ENCODE data around the gene IGSF11. TPM values are rescaled to one million over a fixed set of nuclear protein-coding genes. Genes with fewer than 3 reads are reported as not detected.
"Not testable (repeated sequence)": the region's sequence is repeated elsewhere in the genome, so short reads cannot be mapped to it uniquely, and the experiment has no call there.

The IGSF11 gene
- total and polyA plus RNA-seq, 2 donors: 0.27 to 0.42 TPM

DNA sequence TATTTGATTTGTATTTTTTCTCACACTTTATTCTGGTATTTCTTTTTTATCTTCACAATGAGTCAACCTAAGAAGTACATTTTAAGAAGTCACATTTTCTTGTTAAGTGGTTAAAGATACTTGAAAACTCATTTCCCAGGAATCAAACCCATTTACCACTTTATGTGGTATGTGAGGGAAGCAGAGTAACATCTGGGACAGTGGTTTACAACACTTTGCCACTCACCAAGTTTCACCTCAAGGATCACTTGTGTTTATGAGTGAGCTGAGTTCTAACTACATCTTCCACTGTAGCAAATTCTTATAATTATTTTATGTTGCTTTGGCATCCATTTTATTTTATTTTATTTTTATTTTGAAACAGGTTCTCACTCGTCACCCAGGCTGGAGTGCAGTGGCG is 53.8 kb downstream of the IGSF11 start:
- Histone ChIP-seq H3K4me1 (ENCODE audit: control insufficient read depth in 2 of 2, insufficient read depth in 2 of 2, low read length in 2 of 2) (no peaks in the 10 kb centered on the region), H3K4me3 (ENCODE audit: low read length in 2 of 2) (no peak overlapping the region), H3K27ac (ENCODE audit: low read depth in 1 of 2, low read length in 1 of 2) (no peak overlapping the region), H3K9me3 (ENCODE audit: control insufficient read depth in 2 of 2, insufficient read depth in 1 of 2, low read length in 1 of 2) (no peaks in the 10 kb centered on the region), H3K27me3 (ENCODE audit: control insufficient read depth in 2 of 2, insufficient read depth in 1 of 2, low read length in 1 of 2) (no peaks in the 10 kb centered on the region), H3K36me3 (ENCODE audit: control insufficient read depth in 2 of 2, insufficient read depth in 2 of 2, low read length in 1 of 2) (no peaks in the 10 kb centered on the region)
- DNase-seq (ENCODE audit: low read depth in 6 of 9, low spot score in 9 of 9): no peak
- WGBS: 95% methylated on average over 2 of the region's 2 CpGs

GRCh38 chr3:118978393-118978758 is 56.3 kb downstream of the IGSF11 start:
- Histone ChIP-seq H3K4me1 (ENCODE audit: control insufficient read depth in 2 of 2, insufficient read depth in 2 of 2, low read length in 2 of 2) (no peaks in the 10 kb centered on the region), H3K9me3 (ENCODE audit: control insufficient read depth in 2 of 2, insufficient read depth in 1 of 2, low read length in 1 of 2) (no peaks in the 10 kb centered on the region), H3K4me3 (ENCODE audit: low read length in 2 of 2) (no peak overlapping the region), H3K36me3 (ENCODE audit: control insufficient read depth in 2 of 2, insufficient read depth in 2 of 2, low read length in 1 of 2) (no peaks in the 10 kb centered on the region), H3K27ac (ENCODE audit: low read depth in 1 of 2, low read length in 1 of 2) (no peak overlapping the region), H3K27me3 (ENCODE audit: control insufficient read depth in 2 of 2, insufficient read depth in 1 of 2, low read length in 1 of 2) (no peaks in the 10 kb centered on the region)
- DNase-seq (ENCODE audit: low read depth in 6 of 9, low spot score in 9 of 9): no peak
- 96% methylated on average over 5 of the region's 5 CpGs for WGBS

DNA sequence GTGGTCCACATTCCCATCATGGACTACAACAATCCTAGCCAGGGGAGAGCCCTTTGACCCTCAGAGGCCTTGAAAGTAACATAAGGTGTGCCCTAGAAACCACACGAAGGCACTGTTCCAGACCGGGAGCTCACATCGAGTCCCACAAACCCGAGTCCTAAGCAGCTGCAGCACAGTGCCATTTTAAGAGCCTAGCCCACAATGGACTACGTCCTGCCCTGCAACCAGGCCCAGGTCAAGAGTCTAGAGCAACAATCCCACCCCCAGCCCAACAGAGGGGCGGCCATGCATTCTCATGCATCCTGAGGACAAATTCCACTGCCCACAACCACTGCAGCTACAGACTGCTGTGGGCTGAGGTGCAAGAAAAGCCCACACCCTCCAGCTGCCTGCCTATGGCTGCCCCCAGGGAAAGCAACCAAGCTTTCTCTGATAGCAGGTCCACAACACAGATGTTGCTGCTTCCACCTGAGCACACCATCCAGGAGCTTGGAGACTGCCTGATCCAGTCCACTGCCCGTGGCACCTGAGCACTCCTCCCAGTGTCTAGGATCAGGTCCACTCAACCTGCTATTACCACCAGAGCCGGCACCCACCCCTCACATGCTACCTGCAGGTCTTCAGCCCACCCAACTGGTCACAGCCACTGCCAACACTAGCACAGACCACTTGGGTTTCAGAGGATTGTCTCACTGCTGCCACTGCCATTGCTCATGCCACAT is 56.8 kb downstream of the IGSF11 start:
- Histone ChIP-seq H3K9me3 (ENCODE audit: control insufficient read depth in 2 of 2, insufficient read depth in 1 of 2, low read length in 1 of 2) (no peaks in the 10 kb centered on the region), H3K4me3 (ENCODE audit: low read length in 2 of 2) (no peak overlapping the region), H3K27me3 (ENCODE audit: control insufficient read depth in 2 of 2, insufficient read depth in 1 of 2, low read length in 1 of 2) (no peaks in the 10 kb centered on the region), H3K36me3 (ENCODE audit: control insufficient read depth in 2 of 2, insufficient read depth in 2 of 2, low read length in 1 of 2) (no peaks in the 10 kb centered on the region), H3K4me1 (ENCODE audit: control insufficient read depth in 2 of 2, insufficient read depth in 2 of 2, low read length in 2 of 2) (no peaks in the 10 kb centered on the region), H3K27ac (ENCODE audit: low read depth in 1 of 2, low read length in 1 of 2) (no peak overlapping the region)
- WGBS: 90% methylated on average over 8 of the region's 8 CpGs
- DNase-seq (ENCODE audit: low read depth in 6 of 9, low spot score in 9 of 9): no peak

DNA sequence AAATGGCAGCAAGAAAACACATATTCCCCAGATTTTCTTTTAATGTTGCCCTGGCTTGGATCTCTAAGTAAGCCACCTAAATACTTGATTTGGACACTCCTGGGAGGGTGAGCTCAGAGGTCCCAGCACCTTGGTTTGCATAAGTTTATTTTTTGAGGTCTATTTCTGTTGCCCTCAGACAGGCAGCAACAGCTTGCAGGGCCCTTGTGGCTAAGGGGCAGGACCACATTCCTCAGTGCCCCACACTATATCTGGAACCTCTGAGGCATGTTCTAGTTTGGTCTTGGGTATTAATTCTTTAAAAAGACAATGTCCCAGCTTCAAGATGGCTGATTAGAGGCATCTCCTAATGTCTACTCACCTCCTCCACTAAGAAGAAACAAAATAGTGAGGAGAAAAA is 57.5 kb downstream of the IGSF11 start:
- Histone ChIP-seq H3K9me3 (ENCODE audit: control insufficient read depth in 2 of 2, insufficient read depth in 1 of 2, low read length in 1 of 2) (no peaks in the 10 kb centered on the region), H3K4me1 (ENCODE audit: control insufficient read depth in 2 of 2, insufficient read depth in 2 of 2, low read length in 2 of 2) (no peaks in the 10 kb centered on the region), H3K27ac (ENCODE audit: low read depth in 1 of 2, low read length in 1 of 2) (no peak overlapping the region), H3K36me3 (ENCODE audit: control insufficient read depth in 2 of 2, insufficient read depth in 2 of 2, low read length in 1 of 2) (no peaks in the 10 kb centered on the region), H3K4me3 (ENCODE audit: low read length in 2 of 2) (no peak overlapping the region), H3K27me3 (ENCODE audit: control insufficient read depth in 2 of 2, insufficient read depth in 1 of 2, low read length in 1 of 2) (no peaks in the 10 kb centered on the region)
- no peak for DNase-seq (ENCODE audit: low read depth in 6 of 9, low spot score in 9 of 9)

DNA sequence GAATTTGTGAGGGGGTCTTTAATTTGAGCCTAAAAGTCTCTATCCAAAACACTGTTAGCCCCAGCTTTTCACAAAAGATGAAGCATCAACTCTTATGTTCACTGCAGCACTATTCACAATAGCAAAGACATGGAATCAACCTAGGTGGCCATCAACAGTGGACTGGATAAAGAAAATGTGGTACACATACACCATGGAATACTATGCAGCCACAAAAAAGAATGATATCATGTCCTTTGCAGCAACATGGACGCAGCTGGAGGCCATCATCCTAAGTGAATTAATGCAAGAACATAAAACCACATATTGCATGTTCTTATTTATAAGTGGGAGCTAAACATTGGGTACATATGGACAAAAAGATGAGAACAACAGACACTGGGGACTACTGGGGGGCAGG is 59.2 kb downstream of the IGSF11 start:
- not testable (repeated sequence) for H3K4me3 ChIP-seq (ENCODE audit: low read length in 2 of 2); H3K4me1 ChIP-seq (ENCODE audit: control insufficient read depth in 2 of 2, insufficient read depth in 2 of 2, low read length in 2 of 2); H3K36me3 ChIP-seq (ENCODE audit: control insufficient read depth in 2 of 2, insufficient read depth in 2 of 2, low read length in 1 of 2); H3K27me3 ChIP-seq (ENCODE audit: control insufficient read depth in 2 of 2, insufficient read depth in 1 of 2, low read length in 1 of 2); H3K9me3 ChIP-seq (ENCODE audit: control insufficient read depth in 2 of 2, insufficient read depth in 1 of 2, low read length in 1 of 2); DNase-seq (ENCODE audit: low read depth in 6 of 9, low spot score in 9 of 9); H3K27ac ChIP-seq (ENCODE audit: low read depth in 1 of 2, low read length in 1 of 2)
- WGBS: 80% methylated on average over 1 of the region's 1 CpG

DNA sequence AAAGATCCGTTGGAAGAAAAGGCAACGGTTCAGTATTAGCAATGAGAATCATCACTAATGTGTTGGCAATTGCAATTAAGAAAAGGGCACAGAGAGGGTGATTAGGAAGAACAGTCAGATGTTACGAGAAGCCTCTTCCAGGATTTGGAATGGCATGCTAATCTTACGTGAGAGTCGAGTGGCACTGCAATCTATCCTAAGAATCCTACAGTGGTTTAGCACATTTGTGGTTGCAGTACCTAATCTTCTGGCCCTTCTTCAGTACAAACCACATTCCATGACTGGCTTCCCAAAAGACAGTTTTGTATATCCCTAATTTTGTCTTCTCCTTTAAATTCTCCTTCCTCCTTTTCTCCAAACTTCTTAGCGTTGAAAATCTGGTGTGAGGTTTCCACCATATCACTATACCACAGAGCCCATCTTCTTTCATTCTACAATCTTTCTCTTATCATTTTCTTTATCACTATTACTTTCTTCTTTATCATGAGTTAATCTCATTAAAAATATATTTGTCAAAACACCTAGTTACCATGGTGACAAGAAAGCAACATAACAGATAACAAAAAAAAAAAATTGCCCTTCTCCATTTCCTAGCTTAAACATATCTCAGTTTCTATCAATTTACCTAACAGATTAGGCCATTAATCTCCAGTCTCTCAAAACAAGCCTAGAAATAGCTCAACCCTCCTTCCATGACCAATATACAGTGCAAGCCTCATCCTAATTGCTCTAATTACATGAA is 60.1 kb downstream of the IGSF11 start:
- H3K4me1 ChIP-seq (ENCODE audit: control insufficient read depth in 2 of 2, insufficient read depth in 2 of 2, low read length in 2 of 2): no peaks in the 10 kb centered on the region
- WGBS: 98% methylated on average over 6 of the region's 6 CpGs
- no peaks in the 10 kb centered on the region for H3K9me3 ChIP-seq (ENCODE audit: control insufficient read depth in 2 of 2, insufficient read depth in 1 of 2, low read length in 1 of 2)

GRCh38 chr3:118973050-118973449 is 61.6 kb downstream of the IGSF11 start:
- WGBS: 88% methylated on average over 3 of the region's 3 CpGs
- Histone ChIP-seq H3K36me3 (ENCODE audit: control insufficient read depth in 2 of 2, insufficient read depth in 2 of 2, low read length in 1 of 2) (no peaks in the 10 kb centered on the region), H3K27me3 (ENCODE audit: control insufficient read depth in 2 of 2, insufficient read depth in 1 of 2, low read length in 1 of 2) (no peaks in the 10 kb centered on the region), H3K4me3 (ENCODE audit: low read length in 2 of 2) (no peak overlapping the region), H3K4me1 (ENCODE audit: control insufficient read depth in 2 of 2, insufficient read depth in 2 of 2, low read length in 2 of 2) (no peaks in the 10 kb centered on the region), H3K9me3 (ENCODE audit: control insufficient read depth in 2 of 2, insufficient read depth in 1 of 2, low read length in 1 of 2) (no peaks in the 10 kb centered on the region), H3K27ac (ENCODE audit: low read depth in 1 of 2, low read length in 1 of 2) (no peak overlapping the region)
- no peak for DNase-seq (ENCODE audit: low read depth in 6 of 9, low spot score in 9 of 9)

More for the DNA sequence above, 60.1 kb downstream of the IGSF11 start:
- H3K36me3 ChIP-seq (ENCODE audit: control insufficient read depth in 2 of 2, insufficient read depth in 2 of 2, low read length in 1 of 2): no peaks in the 10 kb centered on the region
- DNase-seq (ENCODE audit: low read depth in 6 of 9, low spot score in 9 of 9): no peak
- H3K4me3 ChIP-seq (ENCODE audit: low read length in 2 of 2): no peak overlapping the region
- no peaks in the 10 kb centered on the region for H3K27me3 ChIP-seq (ENCODE audit: control insufficient read depth in 2 of 2, insufficient read depth in 1 of 2, low read length in 1 of 2)
- H3K27ac ChIP-seq (ENCODE audit: low read depth in 1 of 2, low read length in 1 of 2): no peak overlapping the region

DNA sequence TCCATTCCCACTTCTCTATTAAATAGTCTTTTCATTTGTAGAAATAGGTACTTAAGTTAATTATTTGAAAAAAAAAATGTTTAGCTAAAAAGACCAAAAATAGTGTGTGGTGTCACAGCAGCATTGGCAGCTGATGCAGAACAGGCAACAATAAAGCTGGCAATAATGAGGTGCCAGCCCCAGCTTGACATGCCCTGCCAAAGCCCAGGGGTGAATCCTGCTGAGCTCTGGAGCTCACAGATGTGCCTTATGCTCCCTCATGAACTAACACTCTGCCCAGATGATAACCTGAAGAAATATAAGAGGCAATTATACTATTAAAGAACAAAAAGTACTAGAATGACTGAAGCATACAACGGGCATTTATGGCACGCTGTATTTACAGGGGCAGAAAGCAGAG is 63.8 kb downstream of the IGSF11 start:
- no peak for DNase-seq (ENCODE audit: low read depth in 6 of 9, low spot score in 9 of 9)
- 95% methylated on average over 2 of the region's 2 CpGs for WGBS
- Histone ChIP-seq H3K9me3 (ENCODE audit: control insufficient read depth in 2 of 2, insufficient read depth in 1 of 2, low read length in 1 of 2) (no peaks in the 10 kb centered on the region), H3K27me3 (ENCODE audit: control insufficient read depth in 2 of 2, insufficient read depth in 1 of 2, low read length in 1 of 2) (no peaks in the 10 kb centered on the region), H3K4me1 (ENCODE audit: control insufficient read depth in 2 of 2, insufficient read depth in 2 of 2, low read length in 2 of 2) (no peaks in the 10 kb centered on the region), H3K36me3 (ENCODE audit: control insufficient read depth in 2 of 2, insufficient read depth in 2 of 2, low read length in 1 of 2) (no peaks in the 10 kb centered on the region), H3K4me3 (ENCODE audit: low read length in 2 of 2) (no peak overlapping the region), H3K27ac (ENCODE audit: low read depth in 1 of 2, low read length in 1 of 2) (no peak overlapping the region)

DNA sequence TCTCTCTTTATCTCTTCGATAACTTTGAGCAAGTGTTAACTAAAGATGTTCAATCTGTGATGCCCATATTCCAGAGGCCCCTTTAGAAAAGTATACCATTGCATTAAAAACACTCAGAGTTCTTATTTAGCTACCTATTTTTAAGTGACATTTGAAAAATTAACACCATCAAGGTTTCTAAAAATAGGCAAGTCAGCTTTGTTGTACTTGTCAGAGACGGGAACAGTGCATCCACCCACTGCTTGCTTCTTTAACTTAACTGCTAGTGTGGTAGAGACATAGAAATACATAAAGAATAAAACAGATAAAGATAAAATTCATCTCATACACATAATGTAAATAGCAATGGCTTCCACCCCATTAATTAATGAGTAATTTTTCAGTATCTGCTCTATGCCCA is 66.0 kb downstream of the IGSF11 start:
- no peak overlapping the region for H3K4me3 ChIP-seq (ENCODE audit: low read length in 2 of 2)
- WGBS: 61% methylated on average over 2 of the region's 2 CpGs

More for the DNA sequence above, 66.0 kb downstream of the IGSF11 start:
- Histone ChIP-seq H3K9me3 (ENCODE audit: control insufficient read depth in 2 of 2, insufficient read depth in 1 of 2, low read length in 1 of 2) (no peaks in the 10 kb centered on the region), H3K27me3 (ENCODE audit: control insufficient read depth in 2 of 2, insufficient read depth in 1 of 2, low read length in 1 of 2) (no peaks in the 10 kb centered on the region), H3K36me3 (ENCODE audit: control insufficient read depth in 2 of 2, insufficient read depth in 2 of 2, low read length in 1 of 2) (no peaks in the 10 kb centered on the region), H3K4me1 (ENCODE audit: control insufficient read depth in 2 of 2, insufficient read depth in 2 of 2, low read length in 2 of 2) (no peaks in the 10 kb centered on the region), H3K27ac (ENCODE audit: low read depth in 1 of 2, low read length in 1 of 2) (no peak overlapping the region)
- no peak for DNase-seq (ENCODE audit: low read depth in 6 of 9, low spot score in 9 of 9)

All from thymus (tissue), 11 donors.